ENCODE measurements around the gene ERGIC1. TPM values are rescaled to one million over a fixed set of nuclear protein-coding genes. Genes with fewer than 3 reads are reported as not detected.
A peak's percentile ranks its signal among the peaks of the same experiment; 100 is the strongest.

ERGIC1 gene
- total RNA-seq, 4 donors from 2014 or later, result 113 to 180 (median 143) TPM

DNA sequence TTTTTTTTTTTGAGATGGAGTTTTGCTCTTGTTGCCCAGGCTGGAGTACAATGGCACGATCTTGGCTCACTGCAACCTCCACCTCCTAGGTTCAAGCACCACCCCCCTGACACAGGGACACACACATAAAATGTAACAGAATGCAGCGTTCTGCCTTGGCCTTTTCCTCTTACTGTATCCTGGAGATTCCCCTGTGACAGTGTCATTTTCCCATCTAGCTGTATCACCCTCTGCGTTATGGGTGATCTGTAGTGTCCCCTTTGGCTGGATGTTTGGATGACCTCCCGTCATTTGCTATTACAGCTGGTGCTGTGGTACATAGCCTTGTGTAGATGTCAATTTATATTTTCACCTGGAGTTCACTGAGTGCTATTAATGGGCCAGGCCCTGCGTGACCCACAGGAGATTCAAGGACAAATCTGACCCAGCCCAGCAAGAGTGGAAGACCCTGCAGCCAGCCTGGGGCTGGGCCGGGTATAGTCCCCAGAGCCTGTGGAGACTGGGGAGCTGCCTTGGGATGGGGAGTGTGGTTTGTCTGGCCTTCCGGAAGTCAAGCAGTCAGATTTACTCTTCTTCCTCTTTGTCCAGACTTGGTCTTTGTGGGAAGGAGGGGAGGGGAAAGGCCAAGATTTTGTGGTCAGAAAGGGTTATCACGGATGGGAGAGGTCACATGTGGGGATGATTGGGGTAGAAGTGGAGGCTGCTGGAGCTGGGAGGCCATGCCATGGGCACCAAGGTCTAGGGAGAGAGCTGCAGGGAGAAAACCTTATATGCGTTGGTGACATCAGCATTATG is 43.6 kb downstream of the ERGIC1 start:
- H3K9me3 ChIP-seq, result no peaks in the 10 kb centered on the region
- no peaks in the 10 kb centered on the region for H3K27me3 ChIP-seq
- peak overlapping the region in 2 of 4 donors; percentile 48 to 59 for H3K27ac ChIP-seq
- no peak for TF ChIP-seq POLR2A (IDR thresholded peaks at IDR 0.05)
- TF ChIP-seq, protein P1, sequence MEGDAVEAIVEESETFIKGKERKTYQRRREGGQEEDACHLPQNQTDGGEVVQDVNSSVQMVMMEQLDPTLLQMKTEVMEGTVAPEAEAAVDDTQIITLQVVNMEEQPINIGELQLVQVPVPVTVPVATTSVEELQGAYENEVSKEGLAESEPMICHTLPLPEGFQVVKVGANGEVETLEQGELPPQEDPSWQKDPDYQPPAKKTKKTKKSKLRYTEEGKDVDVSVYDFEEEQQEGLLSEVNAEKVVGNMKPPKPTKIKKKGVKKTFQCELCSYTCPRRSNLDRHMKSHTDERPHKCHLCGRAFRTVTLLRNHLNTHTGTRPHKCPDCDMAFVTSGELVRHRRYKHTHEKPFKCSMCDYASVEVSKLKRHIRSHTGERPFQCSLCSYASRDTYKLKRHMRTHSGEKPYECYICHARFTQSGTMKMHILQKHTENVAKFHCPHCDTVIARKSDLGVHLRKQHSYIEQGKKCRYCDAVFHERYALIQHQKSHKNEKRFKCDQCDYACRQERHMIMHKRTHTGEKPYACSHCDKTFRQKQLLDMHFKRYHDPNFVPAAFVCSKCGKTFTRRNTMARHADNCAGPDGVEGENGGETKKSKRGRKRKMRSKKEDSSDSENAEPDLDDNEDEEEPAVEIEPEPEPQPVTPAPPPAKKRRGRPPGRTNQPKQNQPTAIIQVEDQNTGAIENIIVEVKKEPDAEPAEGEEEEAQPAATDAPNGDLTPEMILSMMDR (IDR thresholded peaks at IDR 0.05), result no peak
- no peak for DNase-seq
- peaks cover 0 to 14% (median 2%) of the 10 kb centered on the region in 4 donors for H3K4me1 ChIP-seq
- H3K4me3 ChIP-seq, result no peak overlapping the region
- H3K36me3 ChIP-seq, result no peaks in the 10 kb centered on the region

DNA sequence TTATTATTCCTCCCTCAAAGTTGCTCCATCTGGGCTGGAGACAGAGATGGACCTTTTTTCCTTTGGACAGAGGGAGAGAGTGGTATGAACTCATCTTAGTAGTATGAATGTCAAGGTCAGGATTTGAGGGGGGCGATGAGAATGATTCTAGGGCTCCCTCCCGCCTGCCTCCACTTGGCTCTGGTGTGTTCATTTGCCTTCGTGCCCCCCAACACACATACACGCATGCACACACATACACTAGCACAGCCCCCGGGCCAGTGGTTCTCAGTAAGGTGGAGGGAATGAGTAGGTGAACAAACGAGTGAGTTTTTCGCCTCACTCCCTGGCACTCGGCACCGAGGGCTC is 44.5 kb downstream of the ERGIC1 start:
- H3K4me3 ChIP-seq, result no peak overlapping the region
- H3K9me3 ChIP-seq, result no peaks in the 10 kb centered on the region
- H3K4me1 ChIP-seq, result peaks cover 0 to 8% (median under 1%) of the 10 kb centered on the region in 4 donors
- H3K27ac ChIP-seq, result peak overlapping the region in 2 of 4 donors; percentile 48 to 59
- H3K36me3 ChIP-seq, result no peaks in the 10 kb centered on the region
- no peak for DNase-seq
- TF ChIP-seq, protein P1 (IDR thresholded peaks at IDR 0.05), result no peak
- no peak for TF ChIP-seq POLR2A (IDR thresholded peaks at IDR 0.05)
- H3K27me3 ChIP-seq, result no peaks in the 10 kb centered on the region

DNA sequence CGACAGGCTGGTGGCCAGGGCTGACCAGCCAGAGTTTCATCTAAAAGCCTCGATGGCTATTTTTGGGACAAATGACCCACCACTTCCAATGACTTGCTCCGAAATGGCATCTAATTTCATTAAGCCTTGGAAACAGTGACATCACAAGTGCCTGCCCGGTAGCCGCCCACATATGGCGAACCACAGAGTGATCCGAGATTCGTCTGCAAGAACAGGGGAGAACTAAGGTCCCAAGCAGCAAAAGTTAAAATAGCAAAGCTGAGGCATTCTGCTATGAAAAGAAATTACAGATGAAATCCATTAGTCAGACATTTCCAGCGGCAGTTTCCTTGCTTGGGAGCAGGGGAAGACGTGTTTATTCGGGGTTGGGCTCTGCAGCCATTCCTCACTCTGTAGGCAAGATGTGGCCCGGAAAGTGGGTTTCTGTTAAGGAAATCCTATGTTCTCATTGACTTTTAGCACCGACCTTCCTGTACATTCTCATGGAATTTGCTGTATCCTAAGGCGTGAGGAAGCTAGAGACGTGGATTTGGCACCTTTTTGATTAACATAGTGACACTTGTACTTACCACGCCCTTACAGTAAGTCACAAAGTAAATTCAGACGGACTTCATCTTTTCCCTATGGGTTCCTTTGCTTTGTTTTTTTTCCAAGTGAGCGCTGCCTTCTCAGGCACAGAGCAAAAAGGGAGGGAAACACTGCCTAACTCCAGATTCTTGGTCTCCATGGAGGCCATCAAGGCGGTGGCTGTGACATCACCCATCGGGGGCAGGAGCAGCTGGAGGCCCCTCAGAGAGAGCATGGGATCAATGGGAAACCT is 45.1 kb downstream of the ERGIC1 start:
- peaks cover 0 to 7% (median 0%) of the 10 kb centered on the region in 4 donors for H3K4me1 ChIP-seq
- H3K27ac ChIP-seq, result peak overlapping the region in 2 of 4 donors; percentile 48 to 59
- DNase-seq, result no peak
- H3K36me3 ChIP-seq, result no peaks in the 10 kb centered on the region
- H3K27me3 ChIP-seq, result no peaks in the 10 kb centered on the region
- H3K9me3 ChIP-seq, result no peaks in the 10 kb centered on the region
- no peak for TF ChIP-seq POLR2A (IDR thresholded peaks at IDR 0.05)
- TF ChIP-seq, protein P1 (IDR thresholded peaks at IDR 0.05), result no peak
- no peak overlapping the region for H3K4me3 ChIP-seq

DNA sequence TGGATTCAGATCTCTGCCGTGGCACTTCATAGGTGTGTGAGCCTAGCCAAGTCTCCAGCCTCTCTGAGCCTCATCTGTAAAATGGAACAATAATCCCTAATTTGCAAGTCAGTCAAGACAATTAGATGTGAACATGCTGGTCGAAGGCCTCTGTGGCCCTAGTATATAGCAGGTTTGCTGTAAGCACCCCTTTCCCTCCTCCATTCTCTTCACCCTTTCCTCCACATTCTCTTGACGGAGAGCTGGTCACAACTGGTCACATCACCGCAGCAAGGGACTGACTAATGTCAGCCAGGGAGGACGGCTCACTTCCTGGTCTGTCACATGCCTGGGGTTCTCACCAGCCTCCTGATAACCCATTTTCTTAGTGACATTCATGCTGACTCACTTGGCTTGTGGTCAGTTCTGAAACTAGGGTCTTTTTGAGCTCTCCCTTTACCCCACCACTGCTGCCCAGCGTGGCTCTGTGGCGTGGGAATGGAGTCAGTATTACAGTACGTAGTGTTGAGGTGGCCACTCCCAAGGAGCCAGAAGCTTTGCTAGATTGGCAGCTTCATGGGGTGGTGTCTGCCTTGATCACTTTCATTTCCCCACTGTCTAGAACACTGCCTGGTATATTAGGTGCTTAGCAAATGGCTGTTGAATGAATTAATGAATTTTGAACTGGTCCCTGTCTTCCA is 47.8 kb downstream of the ERGIC1 start:
- no peak overlapping the region for H3K4me3 ChIP-seq
- H3K9me3 ChIP-seq, result no peaks in the 10 kb centered on the region
- no peaks in the 10 kb centered on the region for H3K36me3 ChIP-seq
- H3K27ac ChIP-seq, result peak overlapping the region in 2 of 4 donors; percentile 10 to 53
- H3K4me1 ChIP-seq, result peaks cover 0 to 7% (median 0%) of the 10 kb centered on the region in 4 donors
- DNase-seq, result no peak
- TF ChIP-seq POLR2A (IDR thresholded peaks at IDR 0.05), result no peak
- TF ChIP-seq, protein P1 (IDR thresholded peaks at IDR 0.05), result no peak
- no peaks in the 10 kb centered on the region for H3K27me3 ChIP-seq

DNA sequence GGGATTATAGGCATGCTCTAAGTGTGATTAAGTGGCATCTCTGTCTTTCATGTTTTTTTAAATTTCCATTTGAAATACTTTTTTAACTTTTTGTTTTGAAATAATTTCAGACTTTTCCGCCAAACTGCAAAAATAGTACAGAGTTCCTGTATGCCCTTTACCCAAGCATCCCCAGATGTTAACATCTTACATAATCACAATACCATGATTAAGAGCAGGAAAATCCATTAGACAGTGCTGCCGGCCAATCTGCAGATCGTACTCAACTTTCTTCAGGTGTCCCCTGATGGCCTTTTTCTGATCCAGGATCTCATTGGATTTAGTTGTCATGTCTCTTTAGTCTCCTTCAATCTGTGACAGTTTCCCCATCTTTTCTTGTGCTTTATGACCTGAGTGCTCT is 49.0 kb downstream of the ERGIC1 start:
- Histone ChIP-seq H3K9me3 (no peaks in the 10 kb centered on the region), H3K27ac (no peak overlapping the region), H3K4me1 (peaks cover 0 to 7% (median 0%) of the 10 kb centered on the region in 4 donors), H3K27me3 (no peaks in the 10 kb centered on the region), H3K36me3 (no peaks in the 10 kb centered on the region), H3K4me3 (no peak overlapping the region)
- no peak for DNase-seq
- no peak for TF ChIP-seq POLR2A (IDR thresholded peaks at IDR 0.05)
- TF ChIP-seq, protein P1 (IDR thresholded peaks at IDR 0.05), result no peak
